Peyer's patch (tissue), 4 donors: ENCODE measurements around the gene PLK2.

Source experiments
- POLR2A ChIP-seq, 2 donors: fragments of 450-650 bp; IDR thresholded peaks; one replicate each; pipeline ENCODE4 v1.5.1; 2017; ENCODE audit warnings: antibody characterized with exemption in 2 of 2, mild to moderate bottlenecking in 2 of 2, moderate library complexity in 2 of 2
- TF ChIP-seq, protein P1 (sequence below), 6 experiments: fragments of 450-650 bp in 4 of 6; fragments of 200-600 bp in 2 of 6; sonication (generic) in 1 of 6; IDR thresholded peaks; one replicate each; pipeline ENCODE4 v1.5.1; 2017 to 2019; ENCODE audit warnings: antibody characterized with exemption in 6 of 6, mild to moderate bottlenecking in 3 of 6, moderate library complexity in 1 of 6

DNA sequence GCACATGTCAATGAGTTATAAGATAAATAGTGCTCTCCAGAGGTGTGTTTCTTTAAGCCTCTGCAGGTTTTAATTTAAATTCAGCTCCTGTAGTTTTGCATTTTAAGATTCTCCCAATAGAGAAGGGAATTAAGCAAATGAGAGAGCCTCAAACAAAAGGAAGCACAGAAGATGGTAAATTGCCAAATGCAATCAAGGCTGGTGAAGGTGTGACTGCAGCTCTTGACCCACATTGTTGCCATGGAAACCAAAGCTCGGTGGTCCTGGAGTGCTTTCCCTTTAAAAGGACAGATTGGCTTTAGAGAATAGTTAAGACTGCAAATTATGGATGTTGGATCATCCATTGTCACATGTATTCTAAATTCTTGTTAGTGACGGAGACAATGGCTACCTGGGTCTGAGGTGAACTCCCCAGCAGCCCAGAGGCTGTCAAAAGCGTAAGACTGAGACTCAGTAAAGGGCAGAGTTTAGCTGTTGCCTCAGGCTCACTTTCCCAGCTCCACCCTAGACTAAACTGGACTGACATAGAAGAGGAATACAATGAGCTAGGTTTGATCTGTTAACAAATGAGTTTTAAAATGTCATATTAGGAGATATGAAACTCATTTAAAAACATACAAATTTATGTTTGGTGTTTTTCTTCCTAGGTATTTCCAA, 43.6 kb upstream of the PLK2 start:
- TF ChIP-seq POLR2A (IDR thresholded peaks at IDR 0.05), result no peak
- TF ChIP-seq, protein P1, sequence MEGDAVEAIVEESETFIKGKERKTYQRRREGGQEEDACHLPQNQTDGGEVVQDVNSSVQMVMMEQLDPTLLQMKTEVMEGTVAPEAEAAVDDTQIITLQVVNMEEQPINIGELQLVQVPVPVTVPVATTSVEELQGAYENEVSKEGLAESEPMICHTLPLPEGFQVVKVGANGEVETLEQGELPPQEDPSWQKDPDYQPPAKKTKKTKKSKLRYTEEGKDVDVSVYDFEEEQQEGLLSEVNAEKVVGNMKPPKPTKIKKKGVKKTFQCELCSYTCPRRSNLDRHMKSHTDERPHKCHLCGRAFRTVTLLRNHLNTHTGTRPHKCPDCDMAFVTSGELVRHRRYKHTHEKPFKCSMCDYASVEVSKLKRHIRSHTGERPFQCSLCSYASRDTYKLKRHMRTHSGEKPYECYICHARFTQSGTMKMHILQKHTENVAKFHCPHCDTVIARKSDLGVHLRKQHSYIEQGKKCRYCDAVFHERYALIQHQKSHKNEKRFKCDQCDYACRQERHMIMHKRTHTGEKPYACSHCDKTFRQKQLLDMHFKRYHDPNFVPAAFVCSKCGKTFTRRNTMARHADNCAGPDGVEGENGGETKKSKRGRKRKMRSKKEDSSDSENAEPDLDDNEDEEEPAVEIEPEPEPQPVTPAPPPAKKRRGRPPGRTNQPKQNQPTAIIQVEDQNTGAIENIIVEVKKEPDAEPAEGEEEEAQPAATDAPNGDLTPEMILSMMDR (IDR thresholded peaks at IDR 0.05), result no peak
